Measurements from ENCODE around the gene SERPINA4.

SERPINA4 gene

DNA sequence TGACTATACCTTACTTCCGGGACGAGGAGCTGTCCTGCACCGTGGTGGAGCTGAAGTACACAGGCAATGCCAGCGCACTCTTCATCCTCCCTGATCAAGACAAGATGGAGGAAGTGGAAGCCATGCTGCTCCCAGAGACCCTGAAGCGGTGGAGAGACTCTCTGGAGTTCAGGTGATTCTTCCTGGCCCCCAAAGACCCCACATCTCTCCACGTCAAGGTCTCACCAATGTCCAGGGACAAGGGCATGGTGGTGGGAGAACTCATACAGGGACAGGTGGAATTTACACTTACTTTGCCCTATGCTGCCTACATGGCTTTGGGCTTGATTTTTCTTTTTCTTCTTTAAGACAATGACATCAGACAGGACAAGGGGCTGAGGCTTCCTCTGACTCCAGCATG, 58.1 kb downstream of the SERPINA4 start:
- no peak for DNase-seq
